H1 (cell line): ENCODE data around the gene SLC2A1. TPM values are rescaled to one million over a fixed set of nuclear protein-coding genes. Genes with fewer than 3 reads are reported as not detected.
A peak's percentile ranks its signal among the peaks of the same experiment; 100 is the strongest.

Experiments used
- CTCF ChIA-PET: fragments of 300-600 bp; sonication (Branson Sonifier 250); formaldehyde crosslinking; loops from one replicate; lab custom pipeline; 2021; ENCODE audit not compliant: partially characterized antibody; lab: Charles Lee
- POLR2A ChIA-PET: fragments of 300-600 bp; sonication (Branson Sonifier 250); formaldehyde crosslinking; loops from one replicate; lab custom pipeline; 2021; ENCODE audit warnings: inconsistent platforms; ENCODE audit not compliant: partially characterized antibody; lab: Charles Lee
- DNase-seq, 2 experiments: peaks; one replicate each; pipeline versions ENCODE4 v3.0.0 to v3.0.0-alpha.2; 2010 to 2022; ENCODE audit warnings: low spot score in 2 of 2, low read depth in 1 of 2, mixed read lengths in 1 of 2
- FAIRE-seq: peaks from 2 replicates; lab custom pipeline; 2011; peaks lifted over from hg19 to GRCh38; lab: Jason Lieb, UNC
- H2AFZ ChIP-seq: 2 replicates; pipeline ENCODE4 v1.8.1; 2012; ENCODE audit warnings: low read length, inconsistent platforms
- H2AK5ac ChIP-seq: 2 replicates; pipeline ENCODE4 v1.6.1; 2013; ENCODE audit warnings: low read depth, low read length
- H2BK120ac ChIP-seq: replicated peaks from 2 replicates; pipeline ENCODE3; 2013; ENCODE audit warnings: low read depth, low read length, inconsistent platforms
- H2BK12ac ChIP-seq: 2 replicates; pipeline ENCODE4 v1.6.1; 2013; ENCODE audit warnings: low read depth, low read length
- H2BK15ac ChIP-seq: 2 replicates; pipeline ENCODE4 v1.6.1; 2013; ENCODE audit warnings: low read length
- H2BK20ac ChIP-seq: 2 replicates; pipeline ENCODE4 v1.6.1; 2013; ENCODE audit warnings: low read length
- H2BK5ac ChIP-seq: 2 replicates; pipeline ENCODE4 v1.6.1; 2013; ENCODE audit warnings: low read depth, low read length
- H3K14ac ChIP-seq: 2 replicates; pipeline ENCODE4 v1.6.1; 2013; ENCODE audit warnings: inconsistent platforms; ENCODE audit not compliant: insufficient read length
- H3K18ac ChIP-seq: 2 replicates; pipeline ENCODE4 v1.6.1; 2013; ENCODE audit warnings: low read length; ENCODE audit errors: extremely low read depth
- H3K23ac ChIP-seq: 2 replicates; pipeline ENCODE4 v1.6.1; 2013; ENCODE audit warnings: inconsistent platforms; ENCODE audit not compliant: insufficient read length
- H3K23me2 ChIP-seq: 2 replicates; pipeline ENCODE4 v1.6.1; 2013; ENCODE audit warnings: low read depth, low read length
- H3K27ac ChIP-seq: 2 replicates; pipeline ENCODE4 v1.6.1; 2011; ENCODE audit warnings: low read depth, low read length, inconsistent platforms
- H3K27me3 ChIP-seq, 4 experiments: replicated peaks in 1 of 4; 1 replicate in 1 of 4; 2 replicates in 3 of 4; pipeline versions ENCODE4 v1.6.1 to v1.8.1; 2011 to 2013; ENCODE audit warnings: low read length in 3 of 4, mild to moderate bottlenecking in 3 of 4, inconsistent platforms in 2 of 4, mixed read lengths in 2 of 4, moderate library complexity in 1 of 4; ENCODE audit not compliant: control insufficient read depth in 3 of 4, insufficient read depth in 3 of 4; ENCODE audit errors: extremely low read depth in 1 of 4
- H3K36me3 ChIP-seq, 4 experiments: 2 replicates each; pipeline versions ENCODE4 v1.6.1 to v1.8.1; 2011 to 2013; ENCODE audit warnings: mild to moderate bottlenecking in 4 of 4, low read length in 3 of 4, moderate library complexity in 2 of 4, control low read depth in 1 of 4, inconsistent platforms in 1 of 4; ENCODE audit not compliant: insufficient read depth in 4 of 4, control insufficient read depth in 2 of 4
- H3K4ac ChIP-seq: replicated peaks from 2 replicates; pipeline ENCODE3; 2013; ENCODE audit warnings: low read length, low read depth, mixed read lengths, inconsistent platforms; ENCODE audit not compliant: insufficient read length
- H3K4me1 ChIP-seq, 4 experiments: replicated peaks in 1 of 4; 1 replicate in 1 of 4; 2 replicates in 3 of 4; pipeline versions ENCODE4 v1.6.1 to v1.8.1; 2011 to 2013; ENCODE audit warnings: low read length in 3 of 4, inconsistent platforms in 2 of 4, mixed read lengths in 1 of 4; ENCODE audit not compliant: insufficient read depth in 4 of 4, control insufficient read depth in 3 of 4
- H3K4me2 ChIP-seq, 2 experiments: 2 replicates each; pipeline versions ENCODE4 v1.6.1 to v1.8.1; 2011 to 2013; ENCODE audit warnings: low read depth in 2 of 2, low read length in 2 of 2, control low read depth in 1 of 2, inconsistent platforms in 1 of 2, mild to moderate bottlenecking in 1 of 2; ENCODE audit not compliant: insufficient read depth in 1 of 2
- H3K4me3 ChIP-seq, 4 experiments: fragments of 200-600, 300-600 bp in 1 of 4; sonication (generic), shearing (Covaris generic), sonication (Bioruptor Twin) in 1 of 4; 2 replicates each; pipeline versions ENCODE4 v1.5.1 to v1.8.1; 2011 to 2016; ENCODE audit warnings: low read length in 4 of 4, low read depth in 3 of 4, control low read depth in 2 of 4, inconsistent platforms in 2 of 4, mild to moderate bottlenecking in 2 of 4, mixed read lengths in 1 of 4, moderate library complexity in 1 of 4; ENCODE audit not compliant: insufficient read depth in 2 of 4; ENCODE audit errors: extremely low read depth in 1 of 4
- H3K56ac ChIP-seq: replicated peaks from 2 replicates; pipeline ENCODE3; 2013; ENCODE audit warnings: low read depth, mild to moderate bottlenecking, mixed read lengths, low read length, inconsistent platforms; ENCODE audit not compliant: insufficient read length
- H3K79me1 ChIP-seq: 2 replicates; pipeline ENCODE4 v1.6.1; 2013; ENCODE audit warnings: low read depth, low read length, control low read depth
- H3K79me2 ChIP-seq, 2 experiments: 2 replicates each; pipeline versions ENCODE4 v1.6.1 to v1.8.1; 2012 to 2013; ENCODE audit warnings: low read length in 2 of 2, mild to moderate bottlenecking in 2 of 2, inconsistent platforms in 1 of 2; ENCODE audit not compliant: insufficient read depth in 2 of 2, control insufficient read depth in 1 of 2
- H3K9ac ChIP-seq, 4 experiments: replicated peaks in 1 of 4; 1 replicate in 1 of 4; 2 replicates in 3 of 4; pipeline versions ENCODE4 v1.6.1 to v1.8.1; 2011 to 2013; ENCODE audit warnings: low read depth in 3 of 4, low read length in 3 of 4, control low read depth in 2 of 4, mild to moderate bottlenecking in 2 of 4, moderate library complexity in 2 of 4, inconsistent platforms in 1 of 4; ENCODE audit errors: extremely low read depth in 1 of 4
- H3K9me3 ChIP-seq, 2 experiments: 2 replicates each; pipeline versions ENCODE4 v1.6.1 to v1.8.1; 2012 to 2013; ENCODE audit warnings: mild to moderate bottlenecking in 2 of 2, moderate library complexity in 2 of 2, control low read depth in 1 of 2, inconsistent platforms in 1 of 2, low read depth in 1 of 2, low read length in 1 of 2, mixed read lengths in 1 of 2; ENCODE audit not compliant: insufficient read depth in 2 of 2
- H4K20me1 ChIP-seq, 2 experiments: replicated peaks in 1 of 2; 2 replicates each; pipeline versions ENCODE3 to v1.8.1; 2011 to 2013; ENCODE audit warnings: inconsistent platforms in 2 of 2, low read length in 2 of 2, mild to moderate bottlenecking in 1 of 2; ENCODE audit not compliant: insufficient read depth in 2 of 2, control insufficient read depth in 1 of 2
- H4K5ac ChIP-seq: 2 replicates; pipeline ENCODE4 v1.6.1; 2013; ENCODE audit warnings: low read length, low read depth, mixed read lengths, inconsistent platforms; ENCODE audit not compliant: insufficient read length
- H4K8ac ChIP-seq: 2 replicates; pipeline ENCODE4 v1.8.0; 2013; ENCODE audit warnings: mild to moderate bottlenecking, moderate library complexity, low read length, inconsistent platforms; ENCODE audit not compliant: insufficient read depth; ENCODE audit errors: extremely low read depth
- H4K91ac ChIP-seq: replicated peaks from 2 replicates; pipeline ENCODE3; 2013; ENCODE audit warnings: low read length, mixed read lengths, inconsistent platforms; ENCODE audit not compliant: insufficient read length
- BACH1 ChIP-seq: IDR thresholded peaks from 2 replicates; pipeline ENCODE4 v1.6.1; 2012; ENCODE audit warnings: low read length, improper control_type of control experiment
- CBX8 ChIP-seq: fragments of 300-800, 300-1000 bp; sonication (generic); IDR thresholded peaks from 2 replicates; pipeline ENCODE4 v1.7.1; 2016; ENCODE audit warnings: low read depth, low read length, borderline replicate concordance
- NRF1 ChIP-seq: IDR thresholded peaks from 2 replicates; pipeline ENCODE4 v1.6.1; 2011; ENCODE audit warnings: mild to moderate bottlenecking, low read depth, low read length, improper control_type of control experiment
- TBP ChIP-seq: IDR thresholded peaks from 2 replicates; pipeline ENCODE4 v1.6.1; 2011; ENCODE audit warnings: low read depth, low read length, improper control_type of control experiment
- TEAD4 ChIP-seq: IDR thresholded peaks from 2 replicates; pipeline ENCODE4 v1.6.1; 2012; ENCODE audit warnings: low read depth, low read length, inconsistent platforms, mixed read lengths
- WGBS, 2 experiments: shearing (Covaris generic) in 1 of 2; methylation state at CpG; one replicate each; pipeline versions ENCODE4 v1.1.6 to v1.1.7; 2013 to 2015; ENCODE audit warnings: low lambda C conversion rate in 2 of 2, mixed read lengths in 2 of 2, inconsistent platforms in 1 of 2, low coverage in 1 of 2, missing lambda C conversion rate in 1 of 2; ENCODE audit not compliant: insufficient replicate concordance in 2 of 2, insufficient coverage in 1 of 2, insufficient read length in 1 of 2; ENCODE audit errors: extremely low coverage in 1 of 2, missing lambda C conversion rate in 1 of 2; 5-methylcytosine and 5-hydroxymethylcytosine counted together
- polyA plus RNA-seq, 7 experiments: library from polyadenylated mRNA; depleted of rRNA in 3 of 7; stranded (reverse) in 5 of 7; unstranded in 2 of 7; fragments of >200 nt in 5 of 7; fragments of 200-250 nt in 2 of 7; gene quantifications; 1 replicate in 5 of 7; 2 replicates in 1 of 7; 4 replicates in 1 of 7; pipeline versions ENCODE4 v1.2.1 to v1.2.3, GENCODE V29; 2011 to 2013; ENCODE audit warnings: missing spikeins in 2 of 7, mixed read lengths in 2 of 7
- total RNA-seq: library from RNA; stranded (reverse); fragmentation: NEBNext Ultra II Directional; extraction: Animal tissue kit (Norgen Biotek cat#: 25700); gene quantifications from 2 replicates; pipeline ENCODE4 v1.2.1, GENCODE V29; 2021

Gene SLC2A1
- total and polyA plus RNA-seq, 2 of the 8 experiments (the other 6 are each of a cell fraction or from before 2014, with no cell fraction given) = 230 to 308 TPM

- H4K5ac ChIP-seq = no peak overlapping the region
- H3K9me3 ChIP-seq = no peaks in the 10 kb centered on the region
- peaks cover under 1 to 42% (median 31%) of the 10 kb centered on the region in 4 experiments for H3K4me1 ChIP-seq
- H3K79me1 ChIP-seq = peaks cover 18% of the 10 kb centered on the region
- H3K79me2 ChIP-seq = peaks cover 76 to 95% of the 10 kb centered on the region in 2 experiments
- ChIA-PET POLR2A (interaction anchor here (0.9 to 14.7 kb wide), 15 partner anchors 9 to 139 kb away, joined by 4 to 140 read pairs (median 5); no protein-coding TSS in a partner anchor), CTCF (interaction anchor here (0.6 to 4.1 kb wide), 10 partner anchors 24 to 119 kb away, joined by 3 to 29 read pairs (median 4); no protein-coding TSS in a partner anchor)
- H3K27me3 ChIP-seq = no peaks in the 10 kb centered on the region
- no peak overlapping the region for H3K18ac ChIP-seq
- H3K9ac ChIP-seq = peak overlapping the region in 2 of 4 experiments; percentile 2 to 19; a peak in 3 of 7 replicates
- H2BK5ac ChIP-seq = 0 out of 2 replicates have a peak overlapping the region, but pooled peaks have one; percentile 35
- H2BK12ac ChIP-seq = no peak overlapping the region
- H3K4me3 ChIP-seq = peak overlapping the region; percentile 12 to 91 (median 28); a peak in 6 of 8 replicates
- no peak overlapping the region for H2BK20ac ChIP-seq
- no peak overlapping the region for H3K56ac ChIP-seq
- WGBS, 2 experiments = 86% methylated on average over 16 of the region's 16 CpGs; no CpG with 5 or more reads in 1 of the 2 experiments
- H3K4me2 ChIP-seq = peak overlapping the region; percentile 71 to 81
- H4K8ac ChIP-seq = no peak overlapping the region
- H2AK5ac ChIP-seq = no peak overlapping the region
- no peak overlapping the region for H2AFZ ChIP-seq
- no peak overlapping the region for H3K27ac ChIP-seq
- no peak overlapping the region for H3K4ac ChIP-seq
- H3K23ac ChIP-seq = no peak overlapping the region
- DNase-seq (no peak), FAIRE-seq (no peak)
- H3K23me2 ChIP-seq = peaks cover 4% of the 10 kb centered on the region; the same call in 1 of the 2 replicates
- no peak overlapping the region for H4K91ac ChIP-seq
- H3K36me3 ChIP-seq = peaks cover 13 to 56% (median 16%) of the 10 kb centered on the region in 4 experiments; a peak in 7 of 8 replicates
- H2BK15ac ChIP-seq = no peak overlapping the region
- peaks cover 47 to 56% of the 10 kb centered on the region in 2 experiments for H4K20me1 ChIP-seq
- H2BK120ac ChIP-seq = no peak overlapping the region
- H3K14ac ChIP-seq = no peak overlapping the region
- TF ChIP-seq BACH1 (no peak), CBX8 (no peak), TBP (no peak), TEAD4 (no peak), NRF1 (no peak)
These were observed 3.2 kb downstream of the SLC2A1 start for GRCh38 chr1:42955311-42956063.
